WTC11 (cell line): Measurements from ENCODE around the gene CORO7. TPM values are rescaled to one million over a fixed set of nuclear protein-coding genes. Genes with fewer than 3 reads are reported as not detected.

Experiments used
- ATAC-seq: fragments of 200-7000 bp; cut with Tn5 transposase; 2 replicates; pipeline ENCODE4 v1.10.0; 2021; ENCODE audit warnings: mild to moderate bottlenecking, moderate library complexity
- CTCF ChIA-PET: fragments of 300-600 bp; sonication (Branson Sonifier 250); formaldehyde crosslinking; loops from one replicate; lab custom pipeline; 2021; ENCODE audit warnings: antibody characterized with exemption; lab: Charles Lee
- POLR2A ChIA-PET: fragments of 350-600 bp; sonication (Branson Sonifier 250); formaldehyde crosslinking; loops from one replicate; lab custom pipeline; 2021; ENCODE audit warnings: antibody characterized with exemption; lab: Charles Lee
- DNase-seq: peaks from one replicate; pipeline ENCODE4 v3.0.0; 2021; ENCODE audit warnings: low spot score
- H3K27ac Mint-ChIP-seq: 2 replicates; pipeline ENCODE4 v1.8.0; 2021; ENCODE audit warnings: mixed read lengths
- H3K27me3 Mint-ChIP-seq: 2 replicates; pipeline ENCODE4 v1.8.0; 2021; ENCODE audit warnings: low read depth, mild to moderate bottlenecking, moderate library complexity, mixed read lengths
- H3K36me3 Mint-ChIP-seq: 2 replicates; pipeline ENCODE4 v1.8.0; 2021; ENCODE audit warnings: mixed read lengths
- H3K4me1 Mint-ChIP-seq: 2 replicates; pipeline ENCODE4 v1.8.0; 2022; ENCODE audit warnings: mixed read lengths
- H3K4me3 Mint-ChIP-seq: 2 replicates; pipeline ENCODE4 v1.8.0; 2021; ENCODE audit warnings: mild to moderate bottlenecking, moderate library complexity, mixed read lengths
- H3K9me3 Mint-ChIP-seq: 2 replicates; pipeline ENCODE4 v1.8.0; 2021; ENCODE audit warnings: mixed read lengths
- ARID4B ChIP-seq: sonication (generic); formaldehyde crosslinking; IDR thresholded peaks from 2 replicates; pipeline ENCODE4 v1.8.0; 2023; ENCODE audit warnings: missing genetic modification reagents, mild to moderate bottlenecking, borderline replicate concordance
- ATF1 ChIP-seq: sonication (generic); formaldehyde crosslinking; IDR thresholded peaks from 2 replicates; pipeline ENCODE4 v1.8.1; 2023; ENCODE audit warnings: mild to moderate bottlenecking, moderate library complexity, missing genetic modification reagents
- CREM ChIP-seq: sonication (generic); formaldehyde crosslinking; IDR thresholded peaks from 2 replicates; pipeline ENCODE4 v1.8.1; 2022; ENCODE audit warnings: mild to moderate bottlenecking, missing genetic modification reagents, moderate library complexity
- ESRRA ChIP-seq: sonication (generic); formaldehyde crosslinking; IDR thresholded peaks from 2 replicates; pipeline ENCODE4 v1.8.1; 2022; ENCODE audit warnings: mild to moderate bottlenecking, missing genetic modification reagents, borderline replicate concordance
- FOXK1 ChIP-seq: sonication (generic); formaldehyde crosslinking; IDR thresholded peaks from 2 replicates; pipeline ENCODE4 v1.8.0; 2022; ENCODE audit warnings: mild to moderate bottlenecking, moderate library complexity, missing genetic modification reagents
- FOXP4 ChIP-seq: sonication (generic); formaldehyde crosslinking; IDR thresholded peaks from 2 replicates; pipeline ENCODE4 v1.8.0; 2022; ENCODE audit warnings: mild to moderate bottlenecking, missing genetic modification reagents
- GRHL2 ChIP-seq: fragments of 250-450 bp; sonication (Bioruptor Pico); IDR thresholded peaks from 2 replicates; pipeline ENCODE4 v1.8.0; 2022; ENCODE audit warnings: mild to moderate bottlenecking, moderate library complexity; ENCODE audit not compliant: insufficient replicate concordance, severe bottlenecking
- HMGA2 ChIP-seq: fragments of 250-450 bp; sonication (Bioruptor Pico); IDR thresholded peaks from 2 replicates; pipeline ENCODE4 v1.4.0; 2021; ENCODE audit warnings: mild to moderate bottlenecking, moderate library complexity
- JUN ChIP-seq: sonication (generic); formaldehyde crosslinking; IDR thresholded peaks from 2 replicates; pipeline ENCODE4 v1.8.0; 2023; ENCODE audit warnings: mild to moderate bottlenecking, missing genetic modification reagents
- OVOL2 ChIP-seq: fragments of 250-450 bp; sonication (Bioruptor Pico); IDR thresholded peaks from 2 replicates; pipeline ENCODE4 v1.9.0; 2021; ENCODE audit warnings: mild to moderate bottlenecking, borderline replicate concordance
- RELA ChIP-seq: sonication (generic); formaldehyde crosslinking; IDR thresholded peaks from 2 replicates; pipeline ENCODE4 v1.8.1; 2022; ENCODE audit warnings: missing genetic modification reagents, mild to moderate bottlenecking, borderline replicate concordance
- SP1 ChIP-seq: sonication (generic); formaldehyde crosslinking; conservative IDR thresholded peaks from 2 replicates; pipeline ENCODE4 v1.8.1; 2022; ENCODE audit warnings: missing genetic modification reagents
- TCF7 ChIP-seq: sonication (generic); formaldehyde crosslinking; IDR thresholded peaks from 2 replicates; pipeline ENCODE4 v1.8.0; 2022; ENCODE audit warnings: mild to moderate bottlenecking, low read depth, missing genetic modification reagents, moderate library complexity
- TEAD1 ChIP-seq: sonication (generic); formaldehyde crosslinking; IDR thresholded peaks from 2 replicates; pipeline ENCODE4 v1.8.0; 2022; ENCODE audit warnings: mild to moderate bottlenecking, missing genetic modification reagents
- TEAD4 ChIP-seq: sonication (generic); formaldehyde crosslinking; IDR thresholded peaks from 2 replicates; pipeline ENCODE4 v1.8.0; 2022; ENCODE audit warnings: mild to moderate bottlenecking, missing genetic modification reagents
- TP53 ChIP-seq: sonication (generic); formaldehyde crosslinking; IDR thresholded peaks from 2 replicates; pipeline ENCODE4 v1.8.1; 2023; ENCODE audit warnings: mild to moderate bottlenecking, missing genetic modification reagents
- ZNF121 ChIP-seq: sonication (generic); formaldehyde crosslinking; IDR thresholded peaks from 2 replicates; pipeline ENCODE4 v1.8.0; 2023; ENCODE audit warnings: missing genetic modification reagents
- ZNF138 ChIP-seq: sonication (generic); formaldehyde crosslinking; conservative IDR thresholded peaks from 2 replicates; pipeline ENCODE4 v1.8.1; 2022; ENCODE audit warnings: mild to moderate bottlenecking, moderate library complexity, missing genetic modification reagents
- ZNF263 ChIP-seq: sonication (generic); formaldehyde crosslinking; IDR thresholded peaks from 2 replicates; pipeline ENCODE4 v1.8.1; 2022; ENCODE audit warnings: low read depth, mild to moderate bottlenecking, moderate library complexity, missing genetic modification reagents
- ZNF396 ChIP-seq: fragments of 250-450 bp; sonication (Bioruptor Pico); IDR thresholded peaks from 2 replicates; pipeline ENCODE4 v1.8.0; 2021; ENCODE audit warnings: mild to moderate bottlenecking, moderate library complexity, borderline replicate concordance
- ZNF671 ChIP-seq: fragments of 250-450 bp; sonication (Bioruptor Pico); IDR thresholded peaks from 2 replicates; pipeline ENCODE4 v1.8.0; 2021; ENCODE audit warnings: mild to moderate bottlenecking
- total RNA-seq: library from RNA; stranded (reverse); gene quantifications from 3 replicates; pipeline ENCODE4 v1.2.3, GENCODE V29; 2021
- TF ChIP-seq, protein P1 (sequence below): sonication (generic); formaldehyde crosslinking; IDR thresholded peaks from 2 replicates; pipeline ENCODE4 v1.8.1; 2022; ENCODE audit warnings: low read depth, missing genetic modification reagents, borderline replicate concordance
- TF ChIP-seq, protein P2 (sequence below): sonication (generic); formaldehyde crosslinking; IDR thresholded peaks from 2 replicates; pipeline ENCODE4 v1.8.1; 2022; ENCODE audit warnings: missing genetic modification reagents, borderline replicate concordance
- TF ChIP-seq, protein P3 (sequence below): sonication (generic); formaldehyde crosslinking; IDR thresholded peaks from 2 replicates; pipeline ENCODE4 v1.8.1; 2022; ENCODE audit warnings: mild to moderate bottlenecking, missing genetic modification reagents, moderate library complexity, borderline replicate concordance

Gene CORO7
- total RNA-seq, 1 experiment from 2014 or later = 45.5 TPM

DNA sequence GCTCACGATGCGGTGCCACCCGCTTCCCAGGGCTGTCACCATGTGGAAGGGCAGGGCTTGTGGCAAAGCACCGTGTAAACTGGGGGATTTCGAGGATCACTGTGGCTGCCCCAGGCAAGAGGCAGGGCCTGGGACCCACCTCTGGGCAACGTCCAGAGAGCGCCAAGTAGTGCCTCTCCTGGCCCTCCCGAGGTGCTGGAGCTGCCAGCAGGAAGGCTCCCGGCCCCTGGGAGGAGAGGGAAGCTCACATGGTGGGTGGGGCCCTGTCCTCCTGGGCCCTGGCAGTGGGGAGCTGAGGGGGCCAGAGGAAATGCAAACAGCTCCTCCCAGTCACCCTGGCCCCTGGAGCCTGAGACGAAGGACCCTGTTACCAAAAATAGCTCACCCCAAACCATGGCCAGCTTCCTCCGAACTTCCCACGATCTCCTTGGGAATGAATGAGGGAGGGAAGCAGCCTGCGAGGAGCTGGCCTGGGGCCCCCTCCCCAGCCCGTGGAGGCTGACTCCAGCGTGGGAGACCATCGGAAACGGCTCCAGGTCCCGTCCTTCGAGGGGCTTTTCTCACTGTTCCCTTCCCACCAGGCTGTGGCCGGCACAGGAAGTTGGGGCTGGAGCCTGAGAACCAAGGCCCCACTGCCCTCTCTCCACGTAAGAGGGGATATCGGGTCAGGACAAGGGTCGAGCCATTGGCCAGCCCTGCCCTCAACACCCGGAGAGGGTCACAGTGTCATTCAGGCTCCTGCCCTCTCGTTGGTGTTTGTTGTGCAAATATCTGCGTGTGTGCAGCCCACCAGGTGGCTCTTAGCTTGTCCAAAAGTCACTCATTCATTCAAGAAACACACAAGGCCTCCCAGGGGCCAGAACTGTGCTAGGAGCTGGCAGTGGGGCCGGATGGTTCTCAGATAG lies 27.1 kb downstream of the CORO7 start:
- no peaks in the 10 kb centered on the region for H3K27me3 Mint-ChIP-seq
- DNase-seq (peak; percentile 14), ATAC-seq (no peak)
- no peak for TF ChIP-seq FOXP4 (CRISPR knock-in tag)
- no peak for TF ChIP-seq TEAD4 (CRISPR knock-in tag)
- no peak for TF ChIP-seq ZNF263
- TF ChIP-seq ZNF138 (CRISPR knock-in tag) = no peak
- no peak for TF ChIP-seq RELA
- TF ChIP-seq TCF7 (CRISPR knock-in tag) = no peak
- no peak for TF ChIP-seq ZNF121
- TF ChIP-seq, protein P1, sequence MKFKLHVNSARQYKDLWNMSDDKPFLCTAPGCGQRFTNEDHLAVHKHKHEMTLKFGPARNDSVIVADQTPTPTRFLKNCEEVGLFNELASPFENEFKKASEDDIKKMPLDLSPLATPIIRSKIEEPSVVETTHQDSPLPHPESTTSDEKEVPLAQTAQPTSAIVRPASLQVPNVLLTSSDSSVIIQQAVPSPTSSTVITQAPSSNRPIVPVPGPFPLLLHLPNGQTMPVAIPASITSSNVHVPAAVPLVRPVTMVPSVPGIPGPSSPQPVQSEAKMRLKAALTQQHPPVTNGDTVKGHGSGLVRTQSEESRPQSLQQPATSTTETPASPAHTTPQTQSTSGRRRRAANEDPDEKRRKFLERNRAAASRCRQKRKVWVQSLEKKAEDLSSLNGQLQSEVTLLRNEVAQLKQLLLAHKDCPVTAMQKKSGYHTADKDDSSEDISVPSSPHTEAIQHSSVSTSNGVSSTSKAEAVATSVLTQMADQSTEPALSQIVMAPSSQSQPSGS = no peak
- TF ChIP-seq ZNF671 (CRISPR knock-in tag) = no peak
- TF ChIP-seq TP53 (CRISPR knock-in tag) = no peak
- TF ChIP-seq, protein P2, sequence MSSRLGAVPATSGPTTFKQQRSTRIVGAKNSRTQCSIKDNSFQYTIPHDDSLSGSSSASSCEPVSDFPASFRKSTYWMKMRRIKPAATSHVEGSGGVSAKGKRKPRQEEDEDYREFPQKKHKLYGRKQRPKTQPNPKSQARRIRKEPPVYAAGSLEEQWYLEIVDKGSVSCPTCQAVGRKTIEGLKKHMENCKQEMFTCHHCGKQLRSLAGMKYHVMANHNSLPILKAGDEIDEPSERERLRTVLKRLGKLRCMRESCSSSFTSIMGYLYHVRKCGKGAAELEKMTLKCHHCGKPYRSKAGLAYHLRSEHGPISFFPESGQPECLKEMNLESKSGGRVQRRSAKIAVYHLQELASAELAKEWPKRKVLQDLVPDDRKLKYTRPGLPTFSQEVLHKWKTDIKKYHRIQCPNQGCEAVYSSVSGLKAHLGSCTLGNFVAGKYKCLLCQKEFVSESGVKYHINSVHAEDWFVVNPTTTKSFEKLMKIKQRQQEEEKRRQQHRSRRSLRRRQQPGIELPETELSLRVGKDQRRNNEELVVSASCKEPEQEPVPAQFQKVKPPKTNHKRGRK = no peak
- TF ChIP-seq CREM (CRISPR knock-in tag) = no peak
- TF ChIP-seq ATF1 (CRISPR knock-in tag) = no peak
- no peak for TF ChIP-seq ESRRA
- no peak for TF ChIP-seq OVOL2
- no peak for TF ChIP-seq GRHL2 (CRISPR knock-in tag)
- no peak for TF ChIP-seq SP1 (CRISPR knock-in tag)
- H3K9me3 Mint-ChIP-seq = no peaks in the 10 kb centered on the region
- no peak overlapping the region for H3K4me3 Mint-ChIP-seq
- peaks cover 45% of the 10 kb centered on the region for H3K4me1 Mint-ChIP-seq
- peak overlapping the region; percentile 63 for H3K27ac Mint-ChIP-seq
- H3K36me3 Mint-ChIP-seq = no peaks in the 10 kb centered on the region
- ChIA-PET CTCF (interaction anchor here (0.7 to 9.6 kb wide), 16 partner anchors 11 to 136 kb away, joined by 3 to 316 read pairs (median 6); partner anchors contain the start of gene PAM16), POLR2A (interaction anchor here (0.8 to 1.6 kb wide), 5 partner anchors 9 to 20 kb away, joined by 3 to 5 read pairs (median 4); no protein-coding TSS in a partner anchor)

DNA sequence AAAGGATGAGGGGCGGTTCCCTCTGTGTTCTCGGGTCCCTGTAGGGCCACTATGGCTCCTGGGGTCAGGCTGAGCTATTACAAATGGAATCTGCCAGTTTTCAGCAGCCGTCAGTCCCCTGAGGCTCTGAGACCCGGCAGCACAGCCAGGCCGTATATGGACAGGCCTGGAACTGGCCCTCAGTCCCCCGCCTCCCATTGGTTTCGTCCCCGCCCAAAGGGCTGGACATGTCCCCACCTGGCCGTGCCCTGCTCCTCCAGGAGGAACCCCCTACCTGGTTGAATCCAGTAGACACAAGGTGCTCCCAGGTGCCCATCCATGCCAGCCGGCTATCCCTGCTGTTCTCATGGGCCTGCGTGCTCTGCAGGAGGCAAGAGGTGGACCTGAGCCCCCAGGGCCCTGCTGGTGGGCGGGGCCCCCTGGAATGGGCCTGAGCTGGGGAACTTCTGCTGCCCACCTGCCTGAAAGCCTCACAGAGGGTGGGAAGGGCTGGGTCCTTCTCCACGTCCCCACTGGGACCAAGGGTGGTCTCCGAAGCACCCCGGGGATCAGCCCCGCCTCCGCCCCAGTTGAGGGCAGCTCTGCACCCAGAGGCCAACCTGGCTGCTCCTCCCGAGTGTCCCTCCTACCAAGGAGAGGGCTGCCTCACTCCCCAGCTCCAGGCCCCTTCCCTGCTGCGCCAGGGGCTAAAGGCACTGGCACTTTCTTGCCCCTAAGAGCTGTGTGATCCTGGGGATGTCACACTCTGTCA lies 27.9 kb downstream of the CORO7 start:
- CTCF ChIA-PET = interaction anchor here (0.9 to 9.6 kb wide), 13 partner anchors 10 to 135 kb away, joined by 3 to 316 read pairs (median 8); partner anchors contain the start of gene PAM16
- no peak for ATAC-seq
- Mint-ChIP-seq H3K27me3 (no peaks in the 10 kb centered on the region), H3K27ac (no peak overlapping the region), H3K9me3 (no peaks in the 10 kb centered on the region), H3K4me3 (no peak overlapping the region), H3K4me1 (peaks cover 43% of the 10 kb centered on the region), H3K36me3 (no peaks in the 10 kb centered on the region)
- no peak for DNase-seq
- POLR2A ChIA-PET = interaction anchor here (0.8 to 1.1 kb wide), 4 partner anchors 8 to 15 kb away, joined by 3 to 5 read pairs (median 4); no protein-coding TSS in a partner anchor
- TF ChIP-seq JUN (CRISPR knock-in tag) (no peak), TEAD1 (CRISPR knock-in tag) (no peak), ZNF396 (no peak), ARID4B (CRISPR knock-in tag) (no peak), ESRRA (no peak), FOXK1 (no peak), HMGA2 (CRISPR knock-in tag) (no peak), SP1 (CRISPR knock-in tag) (no peak)
- TF ChIP-seq, protein P3, sequence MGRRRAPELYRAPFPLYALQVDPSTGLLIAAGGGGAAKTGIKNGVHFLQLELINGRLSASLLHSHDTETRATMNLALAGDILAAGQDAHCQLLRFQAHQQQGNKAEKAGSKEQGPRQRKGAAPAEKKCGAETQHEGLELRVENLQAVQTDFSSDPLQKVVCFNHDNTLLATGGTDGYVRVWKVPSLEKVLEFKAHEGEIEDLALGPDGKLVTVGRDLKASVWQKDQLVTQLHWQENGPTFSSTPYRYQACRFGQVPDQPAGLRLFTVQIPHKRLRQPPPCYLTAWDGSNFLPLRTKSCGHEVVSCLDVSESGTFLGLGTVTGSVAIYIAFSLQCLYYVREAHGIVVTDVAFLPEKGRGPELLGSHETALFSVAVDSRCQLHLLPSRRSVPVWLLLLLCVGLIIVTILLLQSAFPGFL (CRISPR knock-in tag) = no peak
